Testis (tissue), 2 donors: ENCODE results near the gene ZNF385A.

ENCODE experiments used
- CTCF ChIP-seq, 3 experiments: fragments of 450-650 bp in 2 of 3; fragments of 200-600 bp in 1 of 3; sonication (generic) in 1 of 3; IDR thresholded peaks; one replicate each; pipeline ENCODE4 v1.5.1; 2016 to 2019; ENCODE audit warnings: antibody characterized with exemption in 3 of 3, mild to moderate bottlenecking in 2 of 3, moderate library complexity in 1 of 3
- POLR2A ChIP-seq: fragments of 450-650 bp; IDR thresholded peaks from one replicate; pipeline ENCODE4 v1.6.1; 2017; ENCODE audit warnings: antibody characterized with exemption, mild to moderate bottlenecking, moderate library complexity

GRCh38 chr12:54381136-54381535 lies 3.4 kb downstream of the ZNF385A start:
- no peak for TF ChIP-seq POLR2A
- no peak for TF ChIP-seq CTCF (IDR thresholded peaks at IDR 0.05)
